Ovary (tissue), 3 donors: ENCODE data around the gene TRAPPC3L.

ENCODE experiments used
- CTCF ChIP-seq, 3 donors: fragments of 450-650 bp in 2 of 3; fragments of 200-600 bp in 1 of 3; IDR thresholded peaks; one replicate each; pipeline versions ENCODE4 v1.5.1 to v1.8.0; 2016 to 2022; ENCODE audit warnings: antibody characterized with exemption in 3 of 3, mild to moderate bottlenecking in 1 of 3
- EP300 ChIP-seq: sonication (generic); formaldehyde crosslinking; IDR thresholded peaks from one replicate; pipeline ENCODE4 v1.6.1; 2017; ENCODE audit warnings: antibody characterized with exemption
- POLR2A ChIP-seq: fragments of 450-650 bp; IDR thresholded peaks from one replicate; pipeline ENCODE4 v1.6.1; 2017; ENCODE audit warnings: antibody characterized with exemption, mild to moderate bottlenecking, moderate library complexity
- donor health status: DM: no; HTN: no; CAD: no.

GRCh38 chr6:116508527-116508926, 37.0 kb downstream of the TRAPPC3L start:
- TF ChIP-seq CTCF (IDR thresholded peaks at IDR 0.05) (no peak), POLR2A (no peak), EP300 (no peak)
